Measurements from ENCODE around the gene FRS2.

Gene FRS2

GRCh38 chr12:69533844-69534243, 63.7 kb downstream of the FRS2 start:
- no peak for DNase-seq (ENCODE audit: low spot score)

- no peak for DNase-seq (ENCODE audit: low spot score)
Measured at GRCh38 chr12:69534389-69534822, 64.2 kb downstream of the FRS2 start.

GRCh38 chr12:69540987-69541386, 70.8 kb downstream of the FRS2 start:
- DNase-seq (ENCODE audit: low spot score), result no peak

GRCh38 chr12:69544087-69544486, 73.9 kb downstream of the FRS2 start:
- DNase-seq (ENCODE audit: low spot score), result no peak

GRCh38 chr12:69545081-69545480, 74.9 kb downstream of the FRS2 start:
- no peak for DNase-seq (ENCODE audit: low spot score)

GRCh38 chr12:69546693-69547438, 76.7 kb downstream of the FRS2 start:
- no peak for DNase-seq (ENCODE audit: low spot score)

- no peak for DNase-seq (ENCODE audit: low spot score)
Measured at GRCh38 chr12:69548687-69549086, 78.5 kb downstream of the FRS2 start.

- DNase-seq (ENCODE audit: low spot score), result no peak
Measured at GRCh38 chr12:69550569-69551350, 80.6 kb downstream of the FRS2 start.

- no peak for DNase-seq (ENCODE audit: low spot score)
Measured at GRCh38 chr12:69553628-69554248, 83.5 kb downstream of the FRS2 start.

- no peak for DNase-seq (ENCODE audit: low spot score)
Measured at GRCh38 chr12:69555461-69555860, 85.3 kb downstream of the FRS2 start.

GRCh38 chr12:69556383-69556782, 86.2 kb downstream of the FRS2 start:
- DNase-seq (ENCODE audit: low spot score), result no peak

GRCh38 chr12:69563166-69563762, 93.1 kb downstream of the FRS2 start:
- no peak for DNase-seq (ENCODE audit: low spot score)

- no peak for DNase-seq (ENCODE audit: low spot score)
Measured at GRCh38 chr12:69566603-69567002, 96.4 kb downstream of the FRS2 start.

- no peak for DNase-seq (ENCODE audit: low spot score)
Measured at GRCh38 chr12:69569236-69569635, 99.0 kb downstream of the FRS2 start.

- DNase-seq (ENCODE audit: low spot score), result no peak
Measured at GRCh38 chr12:69570000-69570516, 99.9 kb downstream of the FRS2 start.

GRCh38 chr12:69570545-69571399, 100.6 kb downstream of the FRS2 start:
- DNase-seq (ENCODE audit: low spot score), result peak; percentile 77

GRCh38 chr12:69575346-69575745, 105.2 kb downstream of the FRS2 start:
- no peak for DNase-seq (ENCODE audit: low spot score)

GRCh38 chr12:69578283-69578682, 108.1 kb downstream of the FRS2 start:
- no peak for DNase-seq (ENCODE audit: low spot score)

- DNase-seq (ENCODE audit: low spot score), result no peak
Measured at GRCh38 chr12:69579029-69579428, 108.8 kb downstream of the FRS2 start.

- no peak for DNase-seq (ENCODE audit: low spot score)
Measured at GRCh38 chr12:69580074-69580473, 109.9 kb downstream of the FRS2 start.

- peak; percentile 55 for DNase-seq (ENCODE audit: low spot score)
Measured at GRCh38 chr12:69583203-69583602, 113.0 kb downstream of the FRS2 start.
